ENCODE measurements around the gene ELK4.

- TF ChIP-seq YY1 (IDR thresholded peaks at IDR 0.05; ENCODE audit: low read depth) (no peak), MAX (IDR thresholded peaks at IDR 0.05) (no peak), CREB1 (IDR thresholded peaks at IDR 0.05; ENCODE audit: low read depth) (no peak), RAD21 (IDR thresholded peaks at IDR 0.05; ENCODE audit: low read depth) (no peak), EP300 (IDR thresholded peaks at IDR 0.05; ENCODE audit: borderline replicate concordance) (no peak), ZBTB7A (IDR thresholded peaks at IDR 0.05; ENCODE audit: low read depth) (no peak)
These were observed 37.8 kb downstream of the ELK4 start for GRCh38 chr1:205593967-205594366.

Data from Ishikawa (cell line).